Omental fat pad (tissue), 4 donors: ENCODE measurements around the gene NME7. TPM values are rescaled to one million over a fixed set of nuclear protein-coding genes. Genes with fewer than 3 reads are reported as not detected.

ENCODE experiments used
- ATAC-seq: fragments of 150-250 bp; one replicate; pipeline ENCODE4 v1.9.1; 2016; ENCODE audit warnings: mild to moderate bottlenecking, moderate library complexity; ENCODE audit not compliant: low FRiP score
- DNase-seq: peaks from one replicate; pipeline ENCODE4 v3.0.0-alpha.2; 2019; ENCODE audit warnings: low spot score
- total RNA-seq, 4 donors: library from RNA; depleted of rRNA; stranded (reverse); fragments of >200 nt; gene quantifications; one replicate each; pipeline ENCODE4 v1.1.0, GENCODE V29; 2016
- TF ChIP-seq, protein P1 (sequence below), 3 donors: fragments of 450-650 bp; IDR thresholded peaks; one replicate each; pipeline ENCODE4 v1.5.1; 2016 to 2017; ENCODE audit warnings: antibody characterized with exemption in 3 of 3, mild to moderate bottlenecking in 3 of 3, moderate library complexity in 2 of 3

Gene NME7
- total RNA-seq, 4 donors from 2014 or later: 9.0 to 16.8 (median 9.3) TPM

DNA sequence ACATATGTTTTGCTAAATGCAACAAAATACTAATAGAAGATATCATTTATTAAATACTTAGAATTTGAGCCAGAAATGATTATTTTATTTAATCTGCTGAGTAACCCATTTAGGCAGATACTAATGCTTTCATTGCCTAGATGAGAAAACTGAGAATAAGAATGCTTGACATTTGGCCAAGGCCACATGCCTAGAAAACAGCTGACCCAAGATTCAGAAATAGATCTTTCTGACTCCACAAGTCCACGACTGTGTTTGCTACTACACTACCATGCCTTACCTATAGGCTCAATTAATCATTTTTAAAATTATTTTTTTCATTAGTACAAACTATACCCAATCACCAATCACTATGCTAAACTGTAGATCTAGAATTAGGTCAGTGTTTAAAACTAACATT lies 131.5 kb downstream of the NME7 start:
- TF ChIP-seq, protein P1, sequence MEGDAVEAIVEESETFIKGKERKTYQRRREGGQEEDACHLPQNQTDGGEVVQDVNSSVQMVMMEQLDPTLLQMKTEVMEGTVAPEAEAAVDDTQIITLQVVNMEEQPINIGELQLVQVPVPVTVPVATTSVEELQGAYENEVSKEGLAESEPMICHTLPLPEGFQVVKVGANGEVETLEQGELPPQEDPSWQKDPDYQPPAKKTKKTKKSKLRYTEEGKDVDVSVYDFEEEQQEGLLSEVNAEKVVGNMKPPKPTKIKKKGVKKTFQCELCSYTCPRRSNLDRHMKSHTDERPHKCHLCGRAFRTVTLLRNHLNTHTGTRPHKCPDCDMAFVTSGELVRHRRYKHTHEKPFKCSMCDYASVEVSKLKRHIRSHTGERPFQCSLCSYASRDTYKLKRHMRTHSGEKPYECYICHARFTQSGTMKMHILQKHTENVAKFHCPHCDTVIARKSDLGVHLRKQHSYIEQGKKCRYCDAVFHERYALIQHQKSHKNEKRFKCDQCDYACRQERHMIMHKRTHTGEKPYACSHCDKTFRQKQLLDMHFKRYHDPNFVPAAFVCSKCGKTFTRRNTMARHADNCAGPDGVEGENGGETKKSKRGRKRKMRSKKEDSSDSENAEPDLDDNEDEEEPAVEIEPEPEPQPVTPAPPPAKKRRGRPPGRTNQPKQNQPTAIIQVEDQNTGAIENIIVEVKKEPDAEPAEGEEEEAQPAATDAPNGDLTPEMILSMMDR (IDR thresholded peaks at IDR 0.05): no peak
- no peak for ATAC-seq
- no peak for DNase-seq

DNA sequence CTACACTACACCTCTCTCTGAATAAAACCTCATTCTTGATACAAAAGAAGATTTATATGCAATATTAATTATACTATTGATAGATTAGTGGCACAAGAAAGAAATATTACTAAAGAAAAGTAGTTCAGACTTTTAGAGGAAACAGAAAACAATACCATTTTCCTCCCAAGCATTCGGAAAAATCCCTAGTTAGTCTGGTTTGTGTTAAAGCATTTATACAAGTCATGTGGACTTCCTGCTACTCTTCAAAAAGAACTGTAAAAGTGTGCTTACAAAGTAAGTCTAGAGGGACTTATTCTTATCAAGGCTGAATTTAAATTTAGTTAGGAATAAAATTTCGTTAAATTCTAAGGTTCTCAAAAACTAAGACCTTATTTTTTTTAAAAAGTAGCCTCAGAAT lies 132.0 kb downstream of the NME7 start:
- TF ChIP-seq, protein P1 (IDR thresholded peaks at IDR 0.05): no peak
- DNase-seq: no peak
- ATAC-seq: no peak

DNA sequence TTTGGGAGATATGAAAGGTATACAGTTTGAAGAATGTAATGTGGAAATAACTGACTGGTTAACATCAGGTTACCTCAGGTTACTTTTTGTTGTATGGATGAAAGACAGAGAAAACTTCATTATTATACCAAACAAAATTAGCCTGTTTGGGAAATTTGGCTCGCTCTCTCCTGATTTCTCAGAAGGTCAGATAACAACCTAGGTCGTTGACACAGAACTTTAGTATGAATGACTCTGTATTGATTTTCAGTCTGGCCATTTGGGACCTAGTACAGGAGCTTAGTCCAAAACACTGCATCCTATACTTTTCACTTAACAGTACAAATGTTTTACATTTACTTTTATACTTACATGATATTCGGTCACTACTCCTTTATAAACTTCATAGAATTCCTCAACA lies 132.8 kb downstream of the NME7 start:
- DNase-seq: no peak
- ATAC-seq: no peak
- TF ChIP-seq, protein P1 (IDR thresholded peaks at IDR 0.05): no peak

DNA sequence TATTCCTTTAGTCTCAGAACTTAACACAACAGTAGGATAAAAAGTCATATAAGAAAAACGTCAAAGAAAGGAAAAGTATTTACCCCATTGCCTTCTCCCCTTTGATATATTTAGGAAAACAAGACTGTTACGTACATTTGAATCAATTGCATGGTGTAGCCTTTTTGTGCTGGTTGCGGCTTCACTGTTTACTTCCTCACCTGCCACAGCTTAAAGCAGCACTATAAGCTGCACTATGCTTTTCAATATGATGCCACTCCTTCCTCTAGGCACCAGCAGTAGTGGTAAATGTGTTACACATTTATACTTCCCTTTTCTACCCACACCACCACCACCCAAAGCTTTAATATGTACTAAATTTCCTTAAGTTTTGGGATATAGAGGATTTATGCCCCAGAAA lies 150.0 kb downstream of the NME7 start:
- no peak for ATAC-seq
- DNase-seq: no peak
- TF ChIP-seq, protein P1 (IDR thresholded peaks at IDR 0.05): no peak

DNA sequence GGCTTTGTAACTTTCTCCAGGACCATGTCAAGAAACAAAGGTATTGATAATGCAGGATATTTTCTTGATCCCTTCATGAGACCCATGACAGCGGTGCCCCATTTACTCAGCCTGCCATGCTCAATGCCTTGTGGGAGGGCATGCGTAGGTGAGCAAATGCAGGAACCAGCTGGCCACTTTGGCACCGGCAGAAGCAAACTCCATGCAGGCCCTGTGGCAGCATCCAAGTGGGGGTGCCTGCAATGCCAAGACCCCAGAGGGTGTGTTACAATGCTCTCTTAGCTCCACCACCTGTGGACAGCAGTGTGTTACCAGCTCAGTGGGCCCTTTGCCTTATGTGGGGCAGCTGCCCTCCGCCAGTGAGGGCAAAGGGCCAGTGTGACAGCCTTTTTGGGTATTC lies 153.0 kb downstream of the NME7 start:
- TF ChIP-seq, protein P1 (IDR thresholded peaks at IDR 0.05): no peak
- DNase-seq (no peak), ATAC-seq (no peak)

DNA sequence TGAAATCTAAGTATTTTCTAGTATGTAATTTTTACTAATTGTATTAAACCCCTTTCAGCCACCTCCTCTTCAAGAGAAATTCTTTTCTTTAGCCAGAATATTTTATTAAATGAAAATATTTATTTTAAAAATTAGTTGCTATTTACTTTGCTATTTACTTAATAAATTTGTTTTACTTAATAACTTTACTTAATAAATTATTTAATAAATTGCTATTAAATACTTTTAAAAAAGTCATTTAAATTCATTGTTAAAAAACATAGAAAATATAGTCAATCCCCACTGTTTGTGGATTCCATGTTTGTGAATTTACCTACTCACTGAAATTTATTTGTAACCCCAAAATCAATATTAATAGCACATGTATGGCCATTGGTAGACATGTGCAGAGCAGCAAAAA lies 155.5 kb downstream of the NME7 start:
- no peak for DNase-seq
- no peak for ATAC-seq
- TF ChIP-seq, protein P1 (IDR thresholded peaks at IDR 0.05): no peak

DNA sequence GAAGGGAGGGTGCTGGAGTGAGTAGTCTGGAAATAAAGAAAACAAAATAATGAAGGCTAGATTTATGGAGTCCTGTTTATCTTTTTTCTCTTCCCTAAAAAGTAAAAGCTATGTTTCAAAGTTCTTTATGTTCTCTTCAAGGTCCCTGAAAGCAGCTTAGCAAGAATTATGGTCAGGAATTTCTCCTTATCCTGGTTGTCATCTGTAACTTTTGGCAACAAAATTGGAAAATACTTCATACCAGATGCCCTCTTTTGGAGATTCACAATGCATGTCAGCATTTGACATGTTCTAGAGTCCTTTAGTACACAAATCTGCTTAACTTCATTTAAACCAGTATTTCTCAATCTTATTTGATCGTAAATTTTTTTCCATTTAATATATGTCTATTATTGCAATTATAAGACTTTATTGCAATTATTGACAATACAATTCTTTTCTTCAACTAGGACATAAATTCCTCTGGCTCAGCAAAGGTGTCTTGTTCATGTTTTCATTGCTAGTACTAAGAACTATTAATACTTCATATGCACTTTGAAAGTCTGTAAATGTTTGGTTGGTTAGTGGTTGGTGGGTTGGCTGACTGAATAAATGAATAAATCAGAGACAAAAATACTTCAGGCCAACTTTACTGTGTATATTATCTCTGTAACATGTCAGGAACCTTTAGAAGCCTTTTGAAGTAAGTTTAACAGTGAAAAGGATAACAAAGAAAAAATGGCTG lies 159.6 kb downstream of the NME7 start:
- ATAC-seq (no peak), DNase-seq (no peak)
- TF ChIP-seq, protein P1 (IDR thresholded peaks at IDR 0.05): no peak
